GM18858 (cell line): Measurements from ENCODE around the gene BTBD16.

ENCODE experiments used
- ATAC-seq: cut with Tn5 transposase; IDR thresholded peaks from one replicate; pipeline ENCODE4 v1.9.1; 2021; ENCODE audit not compliant: unreplicated experiment

Gene BTBD16

GRCh38 chr10:122248356-122249302 is 22.5 kb upstream of the BTBD16 start:
- ATAC-seq: no peak

GRCh38 chr10:122249303-122249850 is 21.7 kb upstream of the BTBD16 start:
- ATAC-seq: no peak

- ATAC-seq: no peak
Observed at GRCh38 chr10:122249991-122250750, 20.9 kb upstream of the BTBD16 start.

GRCh38 chr10:122251459-122252255 is 19.4 kb upstream of the BTBD16 start:
- ATAC-seq: no peak

GRCh38 chr10:122252805-122253204 is 18.3 kb upstream of the BTBD16 start:
- ATAC-seq: no peak

GRCh38 chr10:122253605-122254004 is 17.5 kb upstream of the BTBD16 start:
- ATAC-seq: no peak

- ATAC-seq: no peak
Observed at GRCh38 chr10:122254831-122255230, 16.3 kb upstream of the BTBD16 start.

- no peak for ATAC-seq
Observed at GRCh38 chr10:122255509-122256301, 15.4 kb upstream of the BTBD16 start.

GRCh38 chr10:122257041-122257440 is 14.1 kb upstream of the BTBD16 start:
- no peak for ATAC-seq

- ATAC-seq: no peak
Observed at GRCh38 chr10:122258136-122259074, 12.7 kb upstream of the BTBD16 start.

- no peak for ATAC-seq
Observed at GRCh38 chr10:122259075-122259466, 12.0 kb upstream of the BTBD16 start.

GRCh38 chr10:122261584-122261983 is 9.5 kb upstream of the BTBD16 start:
- no peak for ATAC-seq

- no peak for ATAC-seq
Observed at GRCh38 chr10:122263971-122264370, 7.1 kb upstream of the BTBD16 start.

- no peak for ATAC-seq
Observed at GRCh38 chr10:122264436-122264835, 6.7 kb upstream of the BTBD16 start.

- ATAC-seq: no peak
Observed at GRCh38 chr10:122264931-122265330, 6.2 kb upstream of the BTBD16 start.

- ATAC-seq: no peak
Observed at GRCh38 chr10:122265896-122266295, 5.2 kb upstream of the BTBD16 start.

GRCh38 chr10:122267849-122268737 is 3.0 kb upstream of the BTBD16 start:
- ATAC-seq: no peak

GRCh38 chr10:122269059-122269687 is 1.9 kb upstream of the BTBD16 start:
- ATAC-seq: no peak
